Head of caudate nucleus (tissue), 42 donors: ENCODE results near the gene PRPF4.

ENCODE experiments used
- DNase-seq, 42 donors: peaks; one replicate each; pipeline versions ENCODE4 v3.0.0 to v3.0.0-alpha.2; 2020 to 2021; ENCODE audit warnings: mixed read lengths in 7 of 42
- intact Hi-C: fragments of 100-400 bp; cut with DNase I; formaldehyde crosslinking; loops from one replicate; pipeline ENCODE4 v1.15.0; 2022

The PRPF4 gene

GRCh38 chr9:113341712-113342410, 66.4 kb downstream of the PRPF4 start:
- intact Hi-C loops: loop anchor here (2.0 kb wide), 1 partner anchor 59 kb away; the partner anchor contains the start of gene ALAD
- peak in 2 of 42 donors; percentile 35 to 68 for DNase-seq
